Measurements from ENCODE around the gene PAPSS2.

PAPSS2 gene

GRCh38 chr10:87752566-87752965 lies 92.9 kb downstream of the PAPSS2 start:
- no peak for DNase-seq

GRCh38 chr10:87753995-87754866 lies 94.6 kb downstream of the PAPSS2 start:
- no peak for DNase-seq

GRCh38 chr10:87757685-87758084 lies 98.0 kb downstream of the PAPSS2 start:
- no peak for DNase-seq

GRCh38 chr10:87759551-87759950 lies 99.9 kb downstream of the PAPSS2 start:
- DNase-seq = no peak

- DNase-seq = peak in 1 of 2 donors; percentile 75
Observed at GRCh38 chr10:87760195-87760905, 100.7 kb downstream of the PAPSS2 start.

- DNase-seq = no peak
Observed at GRCh38 chr10:87761153-87761552, 101.5 kb downstream of the PAPSS2 start.

GRCh38 chr10:87761892-87762291 lies 102.2 kb downstream of the PAPSS2 start:
- peak in 1 of 2 donors; percentile 45 for DNase-seq

- DNase-seq = no peak
Observed at GRCh38 chr10:87763086-87763861, 103.6 kb downstream of the PAPSS2 start.

GRCh38 chr10:87764072-87764934 lies 104.6 kb downstream of the PAPSS2 start:
- no peak for DNase-seq

- DNase-seq = no peak
Observed at GRCh38 chr10:87765666-87766376, 106.1 kb downstream of the PAPSS2 start.

- no peak for DNase-seq
Observed at GRCh38 chr10:87767253-87767652, 107.6 kb downstream of the PAPSS2 start.

- peak in 1 of 2 donors; percentile 10 for DNase-seq
Observed at GRCh38 chr10:87771871-87772500, 112.3 kb downstream of the PAPSS2 start.

GRCh38 chr10:87775766-87776165 lies 116.1 kb downstream of the PAPSS2 start:
- peak in 1 of 2 donors; percentile 5 for DNase-seq

GRCh38 chr10:87776328-87776727 lies 116.7 kb downstream of the PAPSS2 start:
- DNase-seq = no peak

- DNase-seq = no peak
Observed at GRCh38 chr10:87781545-87781944, 121.9 kb downstream of the PAPSS2 start.

GRCh38 chr10:87782721-87783120 lies 123.0 kb downstream of the PAPSS2 start:
- no peak for DNase-seq

GRCh38 chr10:87786421-87786820 lies 126.7 kb downstream of the PAPSS2 start:
- DNase-seq = no peak

- no peak for DNase-seq
Observed at GRCh38 chr10:87790185-87790584, 130.5 kb downstream of the PAPSS2 start.

- DNase-seq = no peak
Observed at GRCh38 chr10:87794285-87794684, 134.6 kb downstream of the PAPSS2 start.
